Tibial nerve (tissue), 4 donors: ENCODE measurements around the gene HNRNPH1. TPM values are rescaled to one million over a fixed set of nuclear protein-coding genes. Genes with fewer than 3 reads are reported as not detected.

Experiments
- DNase-seq, 2 donors: peaks; one replicate each; pipeline ENCODE4 v3.0.0-alpha.2; 2019; ENCODE audit warnings: low spot score in 2 of 2
- H3K27ac ChIP-seq, 4 donors: fragments of 200-600 bp; sonication (generic) in 3 of 4; one replicate each; pipeline ENCODE4 v1.5.1; 2017 to 2019; ENCODE audit warnings: mild to moderate bottlenecking in 1 of 4
- H3K27me3 ChIP-seq, 2 donors: fragments of 200-600 bp; sonication (generic) in 1 of 2; one replicate each; pipeline versions ENCODE4 v1.5.1 to v1.6.0; 2017 to 2019
- H3K36me3 ChIP-seq, 3 donors: fragments of 200-600 bp; sonication (generic); one replicate each; pipeline ENCODE4 v1.5.1; 2018 to 2019
- H3K4me1 ChIP-seq, 4 donors: fragments of 200-600 bp; sonication (generic) in 3 of 4; one replicate each; pipeline ENCODE4 v1.5.1; 2017 to 2019
- H3K4me3 ChIP-seq, 4 donors: fragments of 200-600 bp; sonication (generic) in 3 of 4; one replicate each; pipeline ENCODE4 v1.5.1; 2017 to 2019; ENCODE audit warnings: mild to moderate bottlenecking in 1 of 4, moderate library complexity in 1 of 4
- H3K9me3 ChIP-seq, 4 donors: fragments of 200-600 bp; sonication (generic) in 3 of 4; one replicate each; pipeline ENCODE4 v1.5.1; 2017 to 2019
- CTCF ChIP-seq, 5 experiments: fragments of 200-600 bp in 3 of 5; fragments of 450-650 bp in 2 of 5; sonication (generic) in 3 of 5; IDR thresholded peaks; one replicate each; pipeline ENCODE4 v1.5.1; 2016 to 2019; ENCODE audit warnings: antibody characterized with exemption in 5 of 5, mild to moderate bottlenecking in 3 of 5, moderate library complexity in 2 of 5
- EP300 ChIP-seq, 2 donors: sonication (generic); formaldehyde crosslinking; IDR thresholded peaks; one replicate each; pipeline ENCODE4 v1.6.1; 2017; ENCODE audit warnings: antibody characterized with exemption in 2 of 2, mild to moderate bottlenecking in 1 of 2
- POLR2A ChIP-seq, 2 donors: fragments of 450-650 bp; IDR thresholded peaks; one replicate each; pipeline ENCODE4 v1.6.1; 2017; ENCODE audit warnings: antibody characterized with exemption in 2 of 2, mild to moderate bottlenecking in 2 of 2, moderate library complexity in 2 of 2
- WGBS, 2 donors: methylation state at CpG; one replicate each; pipeline ENCODE4 v1.1.5; 2018; 5-methylcytosine and 5-hydroxymethylcytosine counted together
- total RNA-seq, 4 donors: library from RNA; depleted of rRNA; stranded (reverse); fragments of >200 nt; gene quantifications; one replicate each; pipeline ENCODE4 v1.1.0, GENCODE V29; 2016

The HNRNPH1 gene
- total RNA-seq, 4 donors from 2014 or later = 473 to 711 (median 678) TPM

- WGBS, 2 donors = 45% methylated on average over 2 of the region's 2 CpGs
- peaks cover 10 to 95% (median 51%) of the 10 kb centered on the region in 3 donors for H3K36me3 ChIP-seq
- H3K27ac ChIP-seq = no peak overlapping the region
- TF ChIP-seq CTCF (IDR thresholded peaks at IDR 0.05) (no peak), EP300 (IDR thresholded peaks at IDR 0.05) (no peak), POLR2A (IDR thresholded peaks at IDR 0.05) (no peak)
- no peaks in the 10 kb centered on the region for H3K27me3 ChIP-seq
- H3K4me1 ChIP-seq = peaks cover 0 to 70% (median 21%) of the 10 kb centered on the region in 4 donors
- no peak for DNase-seq
- H3K9me3 ChIP-seq = no peaks in the 10 kb centered on the region
- no peak overlapping the region for H3K4me3 ChIP-seq
Measured at GRCh38 chr5:179615203-179615602, 8.3 kb downstream of the HNRNPH1 start.

- Histone ChIP-seq H3K27me3 (no peaks in the 10 kb centered on the region), H3K4me3 (no peak overlapping the region), H3K27ac (no peak overlapping the region), H3K4me1 (peaks cover 0 to 70% (median 17%) of the 10 kb centered on the region in 4 donors), H3K36me3 (peaks cover 10 to 95% (median 51%) of the 10 kb centered on the region in 3 donors), H3K9me3 (no peaks in the 10 kb centered on the region)
- DNase-seq = no peak
- no peak for TF ChIP-seq POLR2A (IDR thresholded peaks at IDR 0.05)
- TF ChIP-seq CTCF (IDR thresholded peaks at IDR 0.05) = no peak
- no peak for TF ChIP-seq EP300 (IDR thresholded peaks at IDR 0.05)
- WGBS, 2 donors = 44 to 58% methylated on average over 8 of the region's 8 CpGs
Measured at GRCh38 chr5:179614745-179615144, 8.7 kb downstream of the HNRNPH1 start.

GRCh38 chr5:179613460-179614071 is 9.9 kb downstream of the HNRNPH1 start:
- no peak for TF ChIP-seq POLR2A (IDR thresholded peaks at IDR 0.05)
- no peak for TF ChIP-seq EP300 (IDR thresholded peaks at IDR 0.05)
- no peak for TF ChIP-seq CTCF (IDR thresholded peaks at IDR 0.05)
- Histone ChIP-seq H3K27me3 (no peaks in the 10 kb centered on the region), H3K4me3 (no peak overlapping the region), H3K36me3 (peaks cover 10 to 100% (median 50%) of the 10 kb centered on the region in 3 donors), H3K27ac (no peak overlapping the region), H3K4me1 (peaks cover 0 to 60% (median 6%) of the 10 kb centered on the region in 4 donors), H3K9me3 (no peaks in the 10 kb centered on the region)
- WGBS, 2 donors = 77 to 78% methylated on average over 8 of the region's 8 CpGs
- DNase-seq = no peak

GRCh38 chr5:179612577-179613459 is 10.7 kb downstream of the HNRNPH1 start:
- TF ChIP-seq CTCF (IDR thresholded peaks at IDR 0.05) (no peak), POLR2A (IDR thresholded peaks at IDR 0.05) (no peak), EP300 (IDR thresholded peaks at IDR 0.05) (no peak)
- peaks cover 0 to 55% (median 2%) of the 10 kb centered on the region in 4 donors for H3K4me1 ChIP-seq
- no peaks in the 10 kb centered on the region for H3K27me3 ChIP-seq
- no peak overlapping the region for H3K27ac ChIP-seq
- H3K36me3 ChIP-seq = peaks cover 8 to 100% (median 43%) of the 10 kb centered on the region in 3 donors
- 87 to 88% methylated on average over 21 of the region's 21 CpGs for whole genome bisulfite sequencing, 2 donors
- no peaks in the 10 kb centered on the region for H3K9me3 ChIP-seq
- H3K4me3 ChIP-seq = no peak overlapping the region
- no peak for DNase-seq

GRCh38 chr5:179610903-179611265 is 12.6 kb downstream of the HNRNPH1 start:
- peaks cover 2 to 100% (median 26%) of the 10 kb centered on the region in 3 donors for H3K36me3 ChIP-seq
- TF ChIP-seq CTCF (IDR thresholded peaks at IDR 0.05) (no peak), POLR2A (IDR thresholded peaks at IDR 0.05) (no peak), EP300 (IDR thresholded peaks at IDR 0.05) (no peak)
- no peak overlapping the region for H3K4me3 ChIP-seq
- H3K27me3 ChIP-seq = no peaks in the 10 kb centered on the region
- peaks cover 0 to 45% (median 2%) of the 10 kb centered on the region in 4 donors for H3K4me1 ChIP-seq
- no peak for DNase-seq
- no peak overlapping the region for H3K27ac ChIP-seq
- no peaks in the 10 kb centered on the region for H3K9me3 ChIP-seq
